ENCODE measurements around the gene FARP1.

FARP1 gene

DNA sequence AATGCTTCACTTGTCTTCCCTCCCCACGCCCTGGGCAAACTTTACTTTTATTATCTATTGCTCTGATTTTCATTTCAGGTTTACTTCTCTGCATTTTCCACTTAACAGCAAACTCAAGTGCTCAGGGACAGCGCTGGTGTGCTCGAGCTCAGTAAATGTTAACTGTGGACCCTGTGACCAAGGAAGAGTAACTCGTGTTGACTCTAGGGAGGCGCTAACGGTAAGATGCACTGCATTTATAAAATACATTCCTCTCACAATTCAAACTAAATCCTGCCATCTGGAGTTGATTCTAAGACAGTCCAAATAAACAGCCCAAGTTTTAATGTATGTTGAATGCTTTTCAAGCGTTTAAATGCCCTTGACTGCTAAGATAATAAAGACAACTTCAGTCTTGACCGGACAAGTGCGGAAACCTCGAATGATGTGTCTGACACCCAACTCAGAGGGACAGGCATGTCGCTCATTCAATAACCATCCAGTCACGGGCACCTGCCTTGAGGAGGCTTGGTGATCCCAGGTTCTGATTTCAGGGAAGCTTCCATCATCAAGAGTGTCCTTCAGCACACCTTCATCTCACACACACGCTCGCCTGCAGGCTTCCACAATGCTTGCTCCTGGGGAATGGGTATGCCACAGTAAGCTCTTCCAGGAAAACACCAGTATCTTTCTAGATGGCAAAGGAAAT, 340.9 kb downstream of the FARP1 start:
- peaks cover 2% of the 10 kb centered on the region; the same call in 1 of the 2 replicates for H3K36me3 ChIP-seq (ENCODE audit: insufficient read depth, low read length)
- DNase-seq (ENCODE audit: low read depth, low spot score) = no peak
- no peak for TF ChIP-seq EZH2 (IDR thresholded peaks at IDR 0.05)
- no peak for TF ChIP-seq POLR2AphosphoS5 (IDR thresholded peaks at IDR 0.05; ENCODE audit: borderline replicate concordance, low read depth, low read length)
- TF ChIP-seq FOXP2 (optimal IDR thresholded peaks at IDR 0.05; ENCODE audit: control extremely low read depth, extremely low read length, insufficient read depth) = no peak
- peak overlapping the region; percentile 78 for H3K27ac ChIP-seq
- H3K4me3 ChIP-seq = peak overlapping the region; percentile 36
- no peaks in the 10 kb centered on the region for H3K9me3 ChIP-seq (ENCODE audit: low read depth, low read length)
- H3K9ac ChIP-seq (ENCODE audit: insufficient read length) = no peak overlapping the region

DNA sequence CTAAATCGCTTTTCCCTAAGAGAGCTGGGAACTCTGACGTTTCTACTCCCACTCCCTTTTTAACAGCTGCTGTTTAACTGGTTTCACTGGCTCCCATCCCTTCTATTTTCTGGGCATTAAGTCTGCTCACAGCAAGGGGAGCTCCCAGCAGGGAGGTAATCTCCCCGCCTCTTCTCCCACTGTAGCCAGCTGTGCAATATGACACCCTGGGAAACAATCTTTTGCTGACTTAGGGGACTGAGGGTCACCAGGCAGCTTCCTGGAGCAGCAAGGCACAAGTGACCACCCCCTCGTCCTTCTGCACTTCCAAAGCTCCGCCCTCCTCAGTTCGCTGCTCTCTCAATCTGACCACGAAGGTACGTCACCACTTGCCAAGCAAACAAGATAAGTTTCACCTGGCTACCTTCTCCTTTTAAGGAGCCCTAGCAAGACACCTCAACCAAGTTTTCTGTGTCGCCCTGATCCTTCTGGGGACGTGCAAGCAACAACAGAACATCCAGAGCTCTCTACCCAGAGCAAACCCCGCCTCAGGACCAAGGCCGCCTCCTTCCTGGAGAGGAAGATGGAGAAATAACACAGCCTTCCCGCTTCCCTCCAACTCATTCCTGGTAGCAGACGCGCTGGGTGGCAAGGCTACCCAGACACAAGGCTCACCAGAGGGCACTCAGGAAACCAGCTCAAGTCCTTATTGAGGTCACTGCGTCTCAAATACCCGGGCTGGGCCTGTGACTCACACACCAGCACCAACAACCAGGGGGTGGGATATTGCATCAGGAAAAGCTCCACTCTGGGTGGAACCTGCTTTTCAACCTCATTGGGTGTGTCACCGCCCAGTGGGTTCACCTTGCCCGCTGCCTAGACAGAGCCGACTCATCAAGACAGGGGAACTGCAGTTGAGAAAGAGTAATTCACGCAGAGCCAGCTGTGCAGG, 341.7 kb downstream of the FARP1 start:
- Histone ChIP-seq H3K4me3 (peak overlapping the region; percentile 36), H3K9ac (ENCODE audit: insufficient read length) (peak overlapping the region; percentile 1), H3K27ac (peak overlapping the region; percentile 78), H3K36me3 (ENCODE audit: insufficient read depth, low read length) (peaks cover 2% of the 10 kb centered on the region; the same call in 1 of the 2 replicates), H3K9me3 (ENCODE audit: low read depth, low read length) (no peaks in the 10 kb centered on the region)
- no peak for DNase-seq (ENCODE audit: low read depth, low spot score)
- TF ChIP-seq FOXP2 (optimal IDR thresholded peaks at IDR 0.05; ENCODE audit: control extremely low read depth, extremely low read length, insufficient read depth) = no peak
- no peak for TF ChIP-seq EZH2 (IDR thresholded peaks at IDR 0.05)
- TF ChIP-seq POLR2AphosphoS5 (IDR thresholded peaks at IDR 0.05; ENCODE audit: borderline replicate concordance, low read depth, low read length) = no peak

DNA sequence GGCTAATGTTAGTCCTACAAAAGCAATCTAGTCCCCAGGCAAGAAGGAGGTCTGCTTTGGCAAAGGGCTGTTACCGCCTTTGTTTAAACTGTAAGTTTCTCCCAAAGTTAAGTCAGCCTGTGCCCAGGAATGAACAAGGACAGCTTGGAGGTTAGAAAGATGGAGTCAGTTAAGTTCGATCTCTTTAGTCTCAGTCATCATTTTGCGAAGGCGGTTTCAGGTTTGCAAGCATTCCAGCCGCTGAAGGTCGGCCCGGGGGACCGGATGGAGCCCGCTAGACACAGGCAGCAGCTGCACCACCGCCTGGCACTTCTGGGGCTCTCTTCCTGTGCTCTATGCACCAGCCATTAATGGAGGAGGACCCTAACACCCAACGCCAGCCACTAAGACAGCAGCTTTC, 342.7 kb downstream of the FARP1 start:
- peak overlapping the region; percentile 78 for H3K27ac ChIP-seq
- no peak overlapping the region for H3K9ac ChIP-seq (ENCODE audit: insufficient read length)
- peaks cover 2% of the 10 kb centered on the region; the same call in 1 of the 2 replicates for H3K36me3 ChIP-seq (ENCODE audit: insufficient read depth, low read length)
- TF ChIP-seq EZH2 (IDR thresholded peaks at IDR 0.05) = no peak
- no peak for TF ChIP-seq POLR2AphosphoS5 (IDR thresholded peaks at IDR 0.05; ENCODE audit: borderline replicate concordance, low read depth, low read length)
- TF ChIP-seq FOXP2 (optimal IDR thresholded peaks at IDR 0.05; ENCODE audit: control extremely low read depth, extremely low read length, insufficient read depth) = no peak
- DNase-seq (ENCODE audit: low read depth, low spot score) = no peak
- H3K4me3 ChIP-seq = no peak overlapping the region
- H3K9me3 ChIP-seq (ENCODE audit: low read depth, low read length) = no peaks in the 10 kb centered on the region

DNA sequence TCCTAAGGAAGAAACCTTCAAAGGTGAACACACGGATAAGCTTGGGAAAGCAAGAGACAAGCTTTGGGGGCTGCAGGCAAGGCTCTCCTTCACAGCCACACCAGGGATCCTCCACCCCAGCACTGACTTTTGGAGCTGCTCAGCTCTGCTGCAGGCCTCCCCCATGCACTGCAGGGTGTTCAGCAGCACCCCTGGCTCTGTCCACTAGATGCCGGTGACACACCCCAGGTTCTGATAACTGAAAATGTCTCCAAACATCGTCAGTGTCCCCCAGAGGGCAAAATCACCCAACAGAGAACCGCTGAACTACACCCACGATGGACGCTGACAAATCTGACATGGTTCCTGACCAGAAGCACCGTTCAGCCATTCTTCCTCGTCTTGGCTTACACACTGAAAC, 343.5 kb downstream of the FARP1 start:
- Histone ChIP-seq H3K27ac (no peak overlapping the region), H3K36me3 (ENCODE audit: insufficient read depth, low read length) (no peaks in the 10 kb centered on the region), H3K9ac (ENCODE audit: insufficient read length) (no peak overlapping the region), H3K9me3 (ENCODE audit: low read depth, low read length) (no peaks in the 10 kb centered on the region), H3K4me3 (no peak overlapping the region)
- DNase-seq (ENCODE audit: low read depth, low spot score) = no peak
- TF ChIP-seq EZH2 (IDR thresholded peaks at IDR 0.05) (no peak), FOXP2 (optimal IDR thresholded peaks at IDR 0.05; ENCODE audit: control extremely low read depth, extremely low read length, insufficient read depth) (no peak), POLR2AphosphoS5 (IDR thresholded peaks at IDR 0.05; ENCODE audit: borderline replicate concordance, low read depth, low read length) (no peak)

- H3K27ac ChIP-seq = no peak overlapping the region
- no peak for DNase-seq (ENCODE audit: low read depth, low spot score)
Observed at GRCh38 chr13:98487016-98487415, 344.1 kb downstream of the FARP1 start.

GRCh38 chr13:98487522-98487921, 344.6 kb downstream of the FARP1 start:
- TF ChIP-seq POLR2AphosphoS5 (IDR thresholded peaks at IDR 0.05; ENCODE audit: borderline replicate concordance, low read depth, low read length) (no peak), FOXP2 (optimal IDR thresholded peaks at IDR 0.05; ENCODE audit: control extremely low read depth, extremely low read length, insufficient read depth) (no peak), EZH2 (IDR thresholded peaks at IDR 0.05) (no peak)
- Histone ChIP-seq H3K4me3 (no peak overlapping the region), H3K36me3 (ENCODE audit: insufficient read depth, low read length) (no peaks in the 10 kb centered on the region), H3K27ac (no peak overlapping the region), H3K9ac (ENCODE audit: insufficient read length) (no peak overlapping the region), H3K9me3 (ENCODE audit: low read depth, low read length) (no peaks in the 10 kb centered on the region)
- no peak for DNase-seq (ENCODE audit: low read depth, low spot score)

More at GRCh38 chr13:98487016-98487415, 344.1 kb downstream of the FARP1 start:
- H3K36me3 ChIP-seq (ENCODE audit: insufficient read depth, low read length) = no peaks in the 10 kb centered on the region
- H3K4me3 ChIP-seq = no peak overlapping the region
- no peak overlapping the region for H3K9ac ChIP-seq (ENCODE audit: insufficient read length)
- H3K9me3 ChIP-seq (ENCODE audit: low read depth, low read length) = no peaks in the 10 kb centered on the region
- TF ChIP-seq EZH2 (IDR thresholded peaks at IDR 0.05) (no peak), POLR2AphosphoS5 (IDR thresholded peaks at IDR 0.05; ENCODE audit: borderline replicate concordance, low read depth, low read length) (no peak), FOXP2 (optimal IDR thresholded peaks at IDR 0.05; ENCODE audit: control extremely low read depth, extremely low read length, insufficient read depth) (no peak)

DNA sequence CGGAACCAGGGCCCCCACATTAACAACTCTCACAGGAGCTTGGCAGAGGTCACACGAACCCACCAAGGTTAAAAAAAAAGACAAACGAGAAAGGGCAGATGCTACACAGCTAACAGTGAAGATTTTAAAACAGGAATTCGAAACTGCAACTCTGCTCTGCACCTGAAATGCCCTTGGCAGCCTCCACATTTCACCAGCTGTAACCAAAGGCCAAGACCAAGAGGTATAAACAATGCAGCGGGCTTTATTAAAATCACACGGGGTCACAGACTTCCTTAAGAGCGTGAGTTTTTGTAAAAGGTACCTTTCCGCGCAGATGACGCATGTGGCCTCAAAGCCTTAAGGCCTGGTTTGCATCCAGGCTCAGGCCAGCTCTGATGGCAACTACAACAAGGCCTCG, 345.8 kb downstream of the FARP1 start:
- Histone ChIP-seq H3K27ac (no peak overlapping the region), H3K4me3 (no peak overlapping the region), H3K9ac (ENCODE audit: insufficient read length) (no peak overlapping the region), H3K36me3 (ENCODE audit: insufficient read depth, low read length) (no peaks in the 10 kb centered on the region), H3K9me3 (ENCODE audit: low read depth, low read length) (no peaks in the 10 kb centered on the region)
- no peak for DNase-seq (ENCODE audit: low read depth, low spot score)
- TF ChIP-seq POLR2AphosphoS5 (IDR thresholded peaks at IDR 0.05; ENCODE audit: borderline replicate concordance, low read depth, low read length) = no peak
- TF ChIP-seq FOXP2 (optimal IDR thresholded peaks at IDR 0.05; ENCODE audit: control extremely low read depth, extremely low read length, insufficient read depth) = no peak
- no peak for TF ChIP-seq EZH2 (IDR thresholded peaks at IDR 0.05)

Data from SK-N-MC (cell line).